Measurements from ENCODE around the gene ABCB7.

DNA sequence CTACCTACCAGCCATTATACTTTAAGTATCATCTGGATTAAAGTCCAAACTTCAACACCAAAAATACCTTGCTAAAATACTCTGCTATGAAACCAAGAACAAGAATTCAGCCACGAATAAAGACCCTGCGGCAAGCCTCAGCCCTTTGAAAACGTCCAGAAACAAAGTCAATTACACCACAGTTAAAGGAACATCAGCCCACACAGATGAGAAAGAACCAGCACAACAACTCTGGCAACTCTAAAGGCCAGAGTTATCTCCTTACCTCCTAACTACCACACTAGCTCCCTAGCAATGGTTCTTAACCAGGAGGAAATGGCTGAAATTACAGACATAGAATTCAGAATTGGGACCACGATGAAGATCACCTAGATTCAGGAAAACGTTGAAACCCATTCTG lies 23.4 kb downstream of the ABCB7 start:
- TF ChIP-seq OVOL3 (tag by site-specific recombination; IDR thresholded peaks at IDR 0.05) (no peak), ZNF324 (tag by site-specific recombination; IDR thresholded peaks at IDR 0.05) (no peak), MZF1 (tag by site-specific recombination; IDR thresholded peaks at IDR 0.05; ENCODE audit: borderline replicate concordance) (no peak), BCL11A (tag by site-specific recombination; IDR thresholded peaks at IDR 0.05; ENCODE audit: low read depth) (no peak), TCF7L2 (IDR thresholded peaks at IDR 0.05; ENCODE audit: borderline replicate concordance, low read depth, low read length) (no peak), YY1 (tag by site-specific recombination; IDR thresholded peaks at IDR 0.05) (no peak), ZNF274 (IDR thresholded peaks at IDR 0.05; ENCODE audit: low read length) (no peak), ZNF274 (tag by site-specific recombination; IDR thresholded peaks at IDR 0.05; ENCODE audit: borderline replicate concordance) (no peak), ZNF549 (tag by site-specific recombination; IDR thresholded peaks at IDR 0.05) (no peak)
- TF ChIP-seq, protein P1, sequence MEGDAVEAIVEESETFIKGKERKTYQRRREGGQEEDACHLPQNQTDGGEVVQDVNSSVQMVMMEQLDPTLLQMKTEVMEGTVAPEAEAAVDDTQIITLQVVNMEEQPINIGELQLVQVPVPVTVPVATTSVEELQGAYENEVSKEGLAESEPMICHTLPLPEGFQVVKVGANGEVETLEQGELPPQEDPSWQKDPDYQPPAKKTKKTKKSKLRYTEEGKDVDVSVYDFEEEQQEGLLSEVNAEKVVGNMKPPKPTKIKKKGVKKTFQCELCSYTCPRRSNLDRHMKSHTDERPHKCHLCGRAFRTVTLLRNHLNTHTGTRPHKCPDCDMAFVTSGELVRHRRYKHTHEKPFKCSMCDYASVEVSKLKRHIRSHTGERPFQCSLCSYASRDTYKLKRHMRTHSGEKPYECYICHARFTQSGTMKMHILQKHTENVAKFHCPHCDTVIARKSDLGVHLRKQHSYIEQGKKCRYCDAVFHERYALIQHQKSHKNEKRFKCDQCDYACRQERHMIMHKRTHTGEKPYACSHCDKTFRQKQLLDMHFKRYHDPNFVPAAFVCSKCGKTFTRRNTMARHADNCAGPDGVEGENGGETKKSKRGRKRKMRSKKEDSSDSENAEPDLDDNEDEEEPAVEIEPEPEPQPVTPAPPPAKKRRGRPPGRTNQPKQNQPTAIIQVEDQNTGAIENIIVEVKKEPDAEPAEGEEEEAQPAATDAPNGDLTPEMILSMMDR (tag by site-specific recombination; IDR thresholded peaks at IDR 0.05) = no peak
- TF ChIP-seq, protein P2, sequence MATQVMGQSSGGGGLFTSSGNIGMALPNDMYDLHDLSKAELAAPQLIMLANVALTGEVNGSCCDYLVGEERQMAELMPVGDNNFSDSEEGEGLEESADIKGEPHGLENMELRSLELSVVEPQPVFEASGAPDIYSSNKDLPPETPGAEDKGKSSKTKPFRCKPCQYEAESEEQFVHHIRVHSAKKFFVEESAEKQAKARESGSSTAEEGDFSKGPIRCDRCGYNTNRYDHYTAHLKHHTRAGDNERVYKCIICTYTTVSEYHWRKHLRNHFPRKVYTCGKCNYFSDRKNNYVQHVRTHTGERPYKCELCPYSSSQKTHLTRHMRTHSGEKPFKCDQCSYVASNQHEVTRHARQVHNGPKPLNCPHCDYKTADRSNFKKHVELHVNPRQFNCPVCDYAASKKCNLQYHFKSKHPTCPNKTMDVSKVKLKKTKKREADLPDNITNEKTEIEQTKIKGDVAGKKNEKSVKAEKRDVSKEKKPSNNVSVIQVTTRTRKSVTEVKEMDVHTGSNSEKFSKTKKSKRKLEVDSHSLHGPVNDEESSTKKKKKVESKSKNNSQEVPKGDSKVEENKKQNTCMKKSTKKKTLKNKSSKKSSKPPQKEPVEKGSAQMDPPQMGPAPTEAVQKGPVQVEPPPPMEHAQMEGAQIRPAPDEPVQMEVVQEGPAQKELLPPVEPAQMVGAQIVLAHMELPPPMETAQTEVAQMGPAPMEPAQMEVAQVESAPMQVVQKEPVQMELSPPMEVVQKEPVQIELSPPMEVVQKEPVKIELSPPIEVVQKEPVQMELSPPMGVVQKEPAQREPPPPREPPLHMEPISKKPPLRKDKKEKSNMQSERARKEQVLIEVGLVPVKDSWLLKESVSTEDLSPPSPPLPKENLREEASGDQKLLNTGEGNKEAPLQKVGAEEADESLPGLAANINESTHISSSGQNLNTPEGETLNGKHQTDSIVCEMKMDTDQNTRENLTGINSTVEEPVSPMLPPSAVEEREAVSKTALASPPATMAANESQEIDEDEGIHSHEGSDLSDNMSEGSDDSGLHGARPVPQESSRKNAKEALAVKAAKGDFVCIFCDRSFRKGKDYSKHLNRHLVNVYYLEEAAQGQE (tag by site-specific recombination; IDR thresholded peaks at IDR 0.05) = no peak
- TF ChIP-seq, protein P3, sequence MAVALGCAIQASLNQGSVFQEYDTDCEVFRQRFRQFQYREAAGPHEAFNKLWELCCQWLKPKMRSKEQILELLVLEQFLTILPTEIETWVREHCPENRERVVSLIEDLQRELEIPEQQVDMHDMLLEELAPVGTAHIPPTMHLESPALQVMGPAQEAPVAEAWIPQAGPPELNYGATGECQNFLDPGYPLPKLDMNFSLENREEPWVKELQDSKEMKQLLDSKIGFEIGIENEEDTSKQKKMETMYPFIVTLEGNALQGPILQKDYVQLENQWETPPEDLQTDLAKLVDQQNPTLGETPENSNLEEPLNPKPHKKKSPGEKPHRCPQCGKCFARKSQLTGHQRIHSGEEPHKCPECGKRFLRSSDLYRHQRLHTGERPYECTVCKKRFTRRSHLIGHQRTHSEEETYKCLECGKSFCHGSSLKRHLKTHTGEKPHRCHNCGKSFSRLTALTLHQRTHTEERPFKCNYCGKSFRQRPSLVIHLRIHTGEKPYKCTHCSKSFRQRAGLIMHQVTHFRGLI (tag by site-specific recombination; IDR thresholded peaks at IDR 0.05) = no peak
